Activated naive CD4-positive, alpha-beta T cell treated with anti-CD3 and anti-CD28 coated beads, Interleukin-2, amount 10 ng/mL, durations not matched to agents 7 days and 5 days (primary cell): ENCODE results near the gene RNASE1.
"Not testable (repeated sequence)": the region's sequence is repeated elsewhere in the genome, so short reads cannot be mapped to it uniquely, and the experiment has no call there.

ENCODE experiments used
- CTCF ChIA-PET: fragments of 350-600 bp; sonication (Branson Sonifier 250); formaldehyde crosslinking; loops from one replicate; lab custom pipeline; 2021; ENCODE audit warnings: antibody characterized with exemption; lab: Charles Lee
- DNase-seq: peaks from one replicate; pipeline ENCODE4 v3.0.0-alpha.2; 2020
- H3K27ac Mint-ChIP-seq: one replicate; pipeline ENCODE4 v1.8.0; 2021; ENCODE audit warnings: mild to moderate bottlenecking, moderate library complexity, mixed read lengths
- H3K27me3 Mint-ChIP-seq: one replicate; pipeline ENCODE4 v1.8.0; 2021; ENCODE audit warnings: mild to moderate bottlenecking, mixed read lengths
- H3K36me3 Mint-ChIP-seq: one replicate; pipeline ENCODE4 v1.8.0; 2021; ENCODE audit warnings: mixed read lengths
- H3K4me1 Mint-ChIP-seq: one replicate; pipeline ENCODE4 v1.8.0; 2021; ENCODE audit warnings: mixed read lengths
- H3K4me3 Mint-ChIP-seq: one replicate; pipeline ENCODE4 v1.8.0; 2021; ENCODE audit warnings: mild to moderate bottlenecking, moderate library complexity, mixed read lengths
- H3K9me3 Mint-ChIP-seq: one replicate; pipeline ENCODE4 v1.8.0; 2021; ENCODE audit warnings: mixed read lengths

RNASE1 gene

DNA sequence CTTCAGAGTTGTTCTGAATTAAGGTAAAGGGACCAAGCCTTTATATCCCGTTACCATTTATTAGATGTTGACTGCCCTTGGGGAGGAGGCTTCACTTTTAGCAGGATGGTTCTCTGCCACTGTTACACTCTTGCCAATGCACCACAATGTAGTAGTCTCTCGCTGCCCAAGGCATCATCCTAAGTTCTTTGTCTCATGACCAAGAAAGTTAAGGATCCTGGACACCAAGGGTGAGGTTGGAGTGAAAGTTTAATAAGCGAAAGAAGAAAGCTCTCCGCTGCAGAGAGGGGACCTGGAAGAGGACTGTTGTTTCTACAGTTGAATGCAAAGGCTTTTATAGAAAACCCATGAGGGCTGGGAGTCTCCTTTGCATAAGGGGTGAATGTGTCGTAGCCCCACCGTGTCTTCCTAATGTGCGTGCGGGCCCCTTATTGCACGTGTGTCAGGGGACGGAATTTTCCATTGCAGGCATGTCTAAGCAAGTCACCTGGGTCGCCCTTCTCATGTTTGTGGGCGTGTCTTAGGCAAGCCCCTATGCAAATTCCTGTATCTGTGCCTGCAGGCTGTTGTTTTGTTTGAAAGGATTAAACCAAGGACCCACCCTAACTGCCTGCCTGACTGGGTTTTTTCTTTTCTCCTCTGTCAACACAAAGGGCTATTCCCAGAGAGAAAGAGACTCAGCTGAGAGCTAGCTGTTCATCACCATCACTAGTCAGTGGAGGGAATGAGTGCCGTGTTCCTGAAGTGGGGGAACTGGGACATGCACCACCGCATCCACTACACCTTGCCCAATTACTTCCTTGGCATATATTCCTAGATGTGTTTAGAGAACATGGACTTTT, 17.6 kb upstream of the RNASE1 start:
- Mint-ChIP-seq H3K27ac (no peak overlapping the region), H3K9me3 (no peaks in the 10 kb centered on the region), H3K36me3 (no peaks in the 10 kb centered on the region), H3K27me3 (peaks cover 28% of the 10 kb centered on the region), H3K4me3 (no peak overlapping the region), H3K4me1 (no peaks in the 10 kb centered on the region)
- CTCF ChIA-PET, result interaction anchor here (1.1 kb wide), 1 partner anchor 60 kb away, joined by 3 read pairs; no protein-coding TSS in a partner anchor
- DNase-seq, result no peak

DNA sequence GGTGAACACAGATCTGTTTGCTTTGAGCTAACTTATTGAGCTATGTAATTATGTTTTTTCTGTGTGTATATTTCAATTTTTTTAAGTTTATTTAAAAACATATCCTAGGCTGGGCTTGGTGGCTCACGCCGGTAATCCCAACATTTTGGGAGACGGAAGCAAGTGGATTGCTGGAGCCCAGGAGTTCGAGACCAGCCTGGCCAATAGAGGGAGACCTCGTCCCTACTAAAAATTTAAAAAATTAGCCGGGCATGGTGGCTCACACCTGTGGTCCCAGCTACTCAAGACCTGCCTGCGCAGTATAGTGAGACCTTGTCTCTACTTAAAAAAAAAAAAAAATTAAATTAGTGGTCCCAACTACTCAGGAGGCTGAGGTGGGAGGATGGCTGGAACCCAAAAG, 16.2 kb upstream of the RNASE1 start:
- Mint-ChIP-seq H3K9me3 (no peaks in the 10 kb centered on the region), H3K4me1 (no peaks in the 10 kb centered on the region), H3K27ac (no peak overlapping the region), H3K4me3 (no peak overlapping the region), H3K36me3 (no peaks in the 10 kb centered on the region), H3K27me3 (peaks cover 16% of the 10 kb centered on the region)
- CTCF ChIA-PET, result no interaction called here
- no peak for DNase-seq

DNA sequence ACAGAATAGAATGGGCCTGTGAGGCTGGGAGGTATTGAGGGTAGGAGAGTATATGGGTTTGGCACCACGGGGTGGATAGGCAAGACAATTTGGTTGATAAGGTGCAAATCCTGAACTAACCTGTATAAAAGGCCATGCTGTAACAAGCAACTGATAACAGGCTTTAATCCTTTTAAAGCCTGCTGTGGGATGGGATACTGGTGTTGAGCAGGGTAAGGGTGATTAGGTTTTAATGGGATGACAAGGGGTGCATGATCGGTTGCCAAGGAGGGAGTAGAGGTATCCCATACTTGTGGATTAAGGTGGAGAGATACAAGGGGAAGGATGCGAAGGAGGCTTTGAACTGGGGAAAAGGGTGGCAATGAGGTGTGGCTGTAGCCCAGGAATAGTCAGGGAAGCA, 13.3 kb upstream of the RNASE1 start:
- H3K9me3 Mint-ChIP-seq, DNase-seq, H3K36me3 Mint-ChIP-seq, H3K4me3 Mint-ChIP-seq, CTCF ChIA-PET, H3K4me1 Mint-ChIP-seq, H3K27ac Mint-ChIP-seq: not testable (repeated sequence)
- H3K27me3 Mint-ChIP-seq, result peaks cover 22% of the 10 kb centered on the region

DNA sequence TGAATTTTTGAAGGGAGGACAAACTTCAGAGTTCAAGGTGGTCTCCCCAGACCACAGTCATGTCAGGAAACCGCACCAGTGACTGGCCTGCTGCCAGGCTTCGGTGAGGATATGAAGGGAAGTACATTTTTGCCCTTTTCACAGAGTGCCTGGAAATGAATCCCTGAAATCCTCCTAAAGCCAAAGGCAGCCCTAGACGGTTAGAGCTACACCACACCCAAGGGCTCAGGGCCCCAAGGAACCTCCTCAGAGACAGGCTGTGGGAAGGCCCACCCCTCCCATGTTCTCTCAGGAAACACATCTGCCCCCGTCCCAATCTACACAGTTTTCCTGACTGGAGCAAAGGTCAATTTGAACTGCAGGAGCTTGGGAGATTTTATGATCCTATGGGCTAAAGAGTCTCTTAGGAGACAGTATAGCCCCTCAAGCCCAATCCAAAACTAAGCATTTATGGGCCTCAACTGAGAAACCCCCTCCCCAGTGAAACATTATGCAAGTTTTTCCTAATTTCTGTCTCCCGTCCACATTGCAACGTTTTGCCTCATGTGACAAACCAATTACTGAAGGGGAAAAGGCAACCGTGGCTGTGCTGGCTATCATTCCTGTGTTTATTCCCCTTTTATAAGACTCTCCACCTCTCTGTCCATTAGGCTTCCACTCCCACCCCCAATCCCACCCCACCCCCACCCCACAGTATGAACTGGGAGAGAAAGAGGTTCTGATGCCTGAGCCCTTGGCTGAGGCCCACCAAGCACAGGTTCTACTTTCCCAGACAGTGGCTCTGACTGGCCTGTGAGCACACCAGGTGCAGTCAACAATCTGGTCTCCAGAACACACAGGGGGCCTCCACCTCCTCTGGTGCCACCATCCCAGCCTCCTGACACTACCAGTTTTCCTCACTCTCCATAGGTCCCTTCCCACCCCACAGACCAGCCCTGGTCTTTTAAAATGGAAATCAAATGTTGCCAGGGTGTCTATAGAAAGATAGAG, 9.6 kb upstream of the RNASE1 start:
- CTCF ChIA-PET, result no interaction called here
- no peak for DNase-seq
- Mint-ChIP-seq H3K4me3 (no peak overlapping the region), H3K27me3 (peaks cover 17% of the 10 kb centered on the region), H3K36me3 (no peaks in the 10 kb centered on the region), H3K4me1 (no peaks in the 10 kb centered on the region), H3K9me3 (no peaks in the 10 kb centered on the region), H3K27ac (no peak overlapping the region)

DNA sequence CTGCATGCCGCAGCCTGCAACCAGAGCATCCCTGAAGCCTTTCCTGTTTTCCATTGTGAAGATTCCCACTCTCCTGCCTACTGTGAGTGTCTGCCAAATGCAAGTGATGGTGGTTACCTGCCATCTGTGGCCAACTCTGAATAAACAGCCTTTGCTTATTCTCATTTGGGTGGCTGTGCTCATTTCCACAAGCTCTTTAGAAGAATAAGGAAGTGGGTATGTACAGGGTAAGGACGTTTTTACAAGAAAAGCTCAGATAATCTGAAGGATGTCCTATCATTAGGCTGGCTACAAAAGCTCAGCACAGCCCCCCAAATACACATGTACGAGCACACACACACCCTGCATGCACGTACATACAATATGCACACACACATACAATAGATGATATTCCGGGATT, 7.3 kb upstream of the RNASE1 start:
- H3K4me1 Mint-ChIP-seq, result no peaks in the 10 kb centered on the region
- CTCF ChIA-PET, result interaction anchor here (0.6 to 1.3 kb wide), 2 partner anchors 9 to 51 kb away, joined by 4 read pairs; no protein-coding TSS in a partner anchor
- peaks cover 24% of the 10 kb centered on the region for H3K27me3 Mint-ChIP-seq
- no peak for DNase-seq
- no peaks in the 10 kb centered on the region for H3K36me3 Mint-ChIP-seq
- H3K4me3 Mint-ChIP-seq, result no peak overlapping the region
- no peaks in the 10 kb centered on the region for H3K9me3 Mint-ChIP-seq
- no peak overlapping the region for H3K27ac Mint-ChIP-seq

DNA sequence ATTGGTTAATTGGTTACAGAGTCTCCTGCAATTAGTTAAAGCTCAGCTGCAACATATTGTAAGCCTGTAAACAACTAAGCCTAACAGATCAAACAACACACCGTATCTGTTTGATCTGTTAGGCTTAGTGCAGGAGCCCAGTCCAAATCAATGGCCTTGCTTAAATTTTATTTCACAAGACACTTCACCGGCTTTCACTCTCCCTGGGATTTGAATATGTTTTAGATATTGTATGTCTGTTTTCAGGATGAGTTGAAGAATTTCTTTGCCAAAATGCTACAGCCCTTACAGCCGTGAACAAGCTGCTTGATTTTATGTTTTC, 5.5 kb upstream of the RNASE1 start:
- CTCF ChIA-PET, result no interaction called here
- peaks cover 19% of the 10 kb centered on the region for H3K27me3 Mint-ChIP-seq
- no peak overlapping the region for H3K4me3 Mint-ChIP-seq
- H3K27ac Mint-ChIP-seq, result no peak overlapping the region
- no peaks in the 10 kb centered on the region for H3K9me3 Mint-ChIP-seq
- no peaks in the 10 kb centered on the region for H3K36me3 Mint-ChIP-seq
- DNase-seq, result no peak
- no peaks in the 10 kb centered on the region for H3K4me1 Mint-ChIP-seq

DNA sequence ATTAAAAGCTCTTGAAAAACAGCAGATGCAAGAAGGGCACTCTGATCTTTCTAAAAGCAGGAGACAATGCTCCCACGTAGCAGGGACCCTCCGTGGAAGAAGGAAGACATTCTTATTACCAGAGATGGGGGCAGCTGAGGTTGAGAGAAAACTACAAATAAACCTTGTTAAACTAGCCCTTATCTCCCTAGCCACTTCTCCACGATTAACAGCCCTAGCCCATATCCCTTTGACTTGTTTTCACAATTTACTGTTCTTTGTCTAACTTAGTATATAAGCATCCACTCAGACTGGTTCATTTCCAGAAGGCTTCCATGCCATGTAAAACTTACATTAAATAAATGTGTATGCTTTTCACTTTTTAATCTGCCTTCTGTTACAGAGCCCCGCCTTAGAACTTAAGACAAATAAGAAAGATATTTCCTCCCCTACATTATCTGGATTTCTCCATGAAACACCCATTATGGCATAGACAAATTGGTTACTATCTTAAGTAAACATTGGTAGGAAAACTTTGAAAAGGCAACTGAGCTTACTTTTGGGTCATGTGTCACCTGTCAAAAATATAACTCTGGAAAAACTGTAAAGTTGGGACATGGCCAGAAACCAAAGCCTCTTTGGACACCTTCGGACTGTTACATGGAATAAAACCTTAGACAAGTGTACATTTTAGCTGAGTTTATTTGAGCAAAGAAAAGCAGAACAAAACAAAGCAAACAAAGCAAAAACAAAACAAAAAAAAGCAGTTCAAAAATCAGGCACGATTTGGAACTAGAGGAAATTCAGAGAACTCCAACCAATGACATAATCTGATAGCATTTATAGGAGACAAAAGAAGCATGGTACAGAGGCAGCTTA, 4.9 kb upstream of the RNASE1 start:
- DNase-seq, result no peak
- CTCF ChIA-PET, result interaction anchor here (1.0 kb wide), 1 partner anchor 107 kb away, joined by 3 read pairs; no protein-coding TSS in a partner anchor
- Mint-ChIP-seq H3K4me3 (no peak overlapping the region), H3K27me3 (peaks cover 18% of the 10 kb centered on the region), H3K9me3 (no peaks in the 10 kb centered on the region), H3K27ac (no peak overlapping the region), H3K4me1 (no peaks in the 10 kb centered on the region), H3K36me3 (no peaks in the 10 kb centered on the region)

DNA sequence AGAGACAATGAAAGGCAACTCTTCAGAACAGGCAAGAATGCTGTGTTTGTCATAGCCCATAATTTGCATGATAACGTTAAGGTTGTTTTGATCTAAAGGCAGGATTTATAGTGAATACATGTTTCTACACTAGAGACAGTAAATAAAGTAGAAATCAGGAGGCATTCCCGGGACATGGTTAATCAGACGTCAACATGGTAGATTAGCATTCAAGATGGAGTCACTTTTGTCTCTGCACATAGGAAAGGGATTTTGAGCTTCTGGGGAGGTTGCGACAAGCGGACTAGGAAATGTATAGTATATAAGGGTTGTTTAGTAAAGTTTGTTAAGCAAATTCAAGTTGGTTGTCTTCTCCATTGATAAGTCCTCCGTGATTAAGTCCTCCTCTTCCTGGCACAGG, 2.8 kb upstream of the RNASE1 start:
- DNase-seq, result no peak
- no peaks in the 10 kb centered on the region for H3K36me3 Mint-ChIP-seq
- H3K4me1 Mint-ChIP-seq, result peaks cover 6% of the 10 kb centered on the region
- H3K4me3 Mint-ChIP-seq, result no peak overlapping the region
- no peak overlapping the region for H3K27ac Mint-ChIP-seq
- peaks cover 38% of the 10 kb centered on the region for H3K27me3 Mint-ChIP-seq
- CTCF ChIA-PET, result no interaction called here
- no peaks in the 10 kb centered on the region for H3K9me3 Mint-ChIP-seq

DNA sequence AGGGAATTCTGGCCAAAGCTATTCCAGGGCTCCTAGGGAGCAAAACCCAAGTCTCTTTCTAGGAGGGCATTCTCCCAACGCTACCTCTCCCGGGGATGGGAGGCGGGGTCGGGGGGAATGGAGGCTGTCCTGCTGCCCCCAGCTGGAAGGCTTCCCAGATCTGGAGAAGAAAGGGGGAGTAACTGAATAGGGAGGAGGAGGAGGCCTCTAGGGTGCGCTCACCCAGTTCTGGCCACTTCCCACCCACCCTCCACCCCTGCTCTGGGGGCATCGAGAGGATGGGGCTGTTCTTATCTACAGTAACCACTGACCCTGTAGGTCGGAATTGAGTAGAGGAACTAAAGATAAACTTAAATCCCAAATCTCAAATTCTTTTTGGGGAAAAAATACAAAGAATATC, 579 bp upstream of the RNASE1 start:
- no peaks in the 10 kb centered on the region for H3K36me3 Mint-ChIP-seq
- H3K9me3 Mint-ChIP-seq, result no peaks in the 10 kb centered on the region
- peaks cover 11% of the 10 kb centered on the region for H3K4me1 Mint-ChIP-seq
- peaks cover 51% of the 10 kb centered on the region for H3K27me3 Mint-ChIP-seq
- no peak overlapping the region for H3K4me3 Mint-ChIP-seq
- no peak overlapping the region for H3K27ac Mint-ChIP-seq
- no peak for DNase-seq
- CTCF ChIA-PET, result no interaction called here

DNA sequence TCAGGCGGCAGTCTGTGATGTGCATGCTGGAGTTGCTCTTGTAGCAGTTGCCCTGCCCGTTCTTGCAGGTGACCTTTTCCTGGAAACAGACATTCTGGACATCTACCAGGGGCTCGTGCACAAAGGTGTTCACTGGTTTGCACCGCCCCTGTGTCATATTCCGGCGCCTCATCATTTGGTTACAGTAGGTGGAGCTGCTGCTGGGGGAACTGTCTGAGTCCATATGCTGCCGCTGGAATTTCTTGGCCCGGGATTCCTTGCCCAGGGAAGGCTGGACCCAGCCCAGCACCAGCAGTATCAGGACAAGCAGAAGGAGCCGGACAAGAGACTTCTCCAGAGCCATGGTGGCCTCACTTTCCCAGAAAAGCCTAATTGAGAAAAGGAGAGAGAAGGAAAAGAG, 918 bp downstream of the RNASE1 start:
- Mint-ChIP-seq H3K9me3 (no peaks in the 10 kb centered on the region), H3K36me3 (no peaks in the 10 kb centered on the region), H3K27me3 (peaks cover 44% of the 10 kb centered on the region), H3K4me3 (no peak overlapping the region), H3K4me1 (peaks cover 11% of the 10 kb centered on the region), H3K27ac (no peak overlapping the region)
- CTCF ChIA-PET, result no interaction called here
- no peak for DNase-seq

DNA sequence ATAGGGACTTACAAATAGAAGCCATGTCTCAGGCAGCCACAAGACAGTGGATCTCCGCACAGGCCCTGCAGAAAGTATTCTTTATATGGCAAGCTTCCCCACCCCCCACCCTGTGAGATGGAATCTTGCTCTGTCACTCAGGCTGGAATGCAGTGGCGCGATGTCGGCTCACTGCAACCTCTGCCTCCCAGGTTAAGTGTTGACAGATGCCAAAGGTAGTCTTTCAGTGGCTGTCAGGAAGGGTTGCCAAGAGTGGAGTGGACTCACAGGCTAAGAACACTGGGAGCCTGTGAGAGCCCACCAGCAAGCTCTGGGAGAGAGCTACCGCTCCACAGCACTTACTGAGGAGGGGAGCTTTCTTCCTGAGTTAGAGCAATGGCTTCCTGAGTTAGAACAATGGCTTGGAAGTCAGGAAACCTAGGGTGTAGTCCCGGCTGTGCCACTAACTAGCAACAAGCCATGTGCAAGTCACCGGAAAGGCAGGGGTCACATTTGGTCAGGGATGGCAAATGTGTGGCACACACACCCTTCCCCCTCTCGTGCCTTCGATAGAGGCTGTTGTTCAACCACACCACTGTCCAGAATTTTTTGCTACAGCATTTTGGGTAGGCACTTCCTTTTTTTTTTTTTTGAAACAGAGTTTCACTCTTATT, 2.6 kb downstream of the RNASE1 start:
- CTCF ChIA-PET, result no interaction called here
- peaks cover 37% of the 10 kb centered on the region for H3K27me3 Mint-ChIP-seq
- DNase-seq, result no peak
- no peak overlapping the region for H3K27ac Mint-ChIP-seq
- H3K4me1 Mint-ChIP-seq, result peaks cover 11% of the 10 kb centered on the region
- no peak overlapping the region for H3K4me3 Mint-ChIP-seq
- H3K9me3 Mint-ChIP-seq, result no peaks in the 10 kb centered on the region
- no peaks in the 10 kb centered on the region for H3K36me3 Mint-ChIP-seq

DNA sequence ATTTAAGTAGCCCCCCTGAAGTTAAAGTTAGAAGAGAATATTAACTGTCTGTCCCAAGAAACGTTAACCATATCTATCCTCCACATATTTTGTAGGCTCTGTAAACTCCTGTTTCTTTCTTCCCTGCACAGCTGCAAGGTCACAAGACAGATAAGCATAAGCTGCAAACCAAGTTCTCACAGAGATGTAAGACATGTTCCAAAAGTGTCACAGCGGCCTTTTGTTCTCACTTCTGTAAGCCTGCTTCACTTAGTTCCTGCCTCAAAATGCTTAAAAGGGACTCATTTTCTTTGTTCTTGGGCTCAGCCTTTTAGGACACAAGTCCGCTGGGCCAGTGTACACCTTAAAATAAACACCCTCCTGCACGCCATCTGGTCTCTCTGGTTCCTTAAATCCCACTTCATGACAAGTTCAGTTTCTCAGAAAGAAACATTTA, 3.2 kb downstream of the RNASE1 start:
- H3K4me3 Mint-ChIP-seq, result no peak overlapping the region
- peaks cover 11% of the 10 kb centered on the region for H3K4me1 Mint-ChIP-seq
- H3K27ac Mint-ChIP-seq, result no peak overlapping the region
- H3K9me3 Mint-ChIP-seq, result no peaks in the 10 kb centered on the region
- no peak for DNase-seq
- CTCF ChIA-PET, result no interaction called here
- no peaks in the 10 kb centered on the region for H3K36me3 Mint-ChIP-seq
- peaks cover 37% of the 10 kb centered on the region for H3K27me3 Mint-ChIP-seq

DNA sequence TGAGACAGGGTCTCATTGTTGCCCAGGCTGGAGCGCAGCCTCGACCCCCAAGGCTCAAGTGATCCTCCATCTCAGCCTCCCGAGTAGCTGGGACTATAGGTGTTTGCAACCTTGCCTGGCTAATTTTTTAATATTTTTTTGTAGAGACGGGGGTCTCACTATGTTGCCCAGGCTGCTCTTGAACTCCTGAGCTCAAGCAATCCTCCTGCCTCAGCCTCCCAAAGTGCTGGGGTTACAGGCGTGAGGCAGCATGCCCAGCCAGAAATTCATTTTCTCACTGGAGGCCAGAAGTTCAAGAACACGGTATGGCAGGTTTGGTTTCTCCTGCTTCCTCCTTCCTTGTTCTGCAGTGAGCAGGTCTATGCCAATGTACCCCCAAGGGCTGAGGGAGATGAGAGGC, 3.7 kb downstream of the RNASE1 start:
- no peak overlapping the region for H3K4me3 Mint-ChIP-seq
- no peak overlapping the region for H3K27ac Mint-ChIP-seq
- peaks cover 11% of the 10 kb centered on the region for H3K4me1 Mint-ChIP-seq
- CTCF ChIA-PET, result interaction anchor here (0.6 kb wide), 1 partner anchor 104 kb away, joined by 3 read pairs; no protein-coding TSS in a partner anchor
- H3K36me3 Mint-ChIP-seq, result no peaks in the 10 kb centered on the region
- no peak for DNase-seq
- no peaks in the 10 kb centered on the region for H3K9me3 Mint-ChIP-seq
- H3K27me3 Mint-ChIP-seq, result peaks cover 37% of the 10 kb centered on the region
